Body of pancreas (tissue), 4 donors: ENCODE data around the gene MTSS2. TPM values are rescaled to one million over a fixed set of nuclear protein-coding genes. Genes with fewer than 3 reads are reported as not detected.
A peak's percentile ranks its signal among the peaks of the same experiment; 100 is the strongest.

Experiments used
- ATAC-seq: fragments of 150-250 bp; one replicate; pipeline ENCODE4 v1.9.1; 2016
- DNase-seq, 4 donors: peaks; one replicate each; pipeline ENCODE4 v3.0.0-alpha.2; 2019
- H3K27ac ChIP-seq, 4 donors: fragments of 200-600 bp; sonication (generic); 1 replicate in 3 of 4; 2 replicates in 1 of 4; pipeline versions ENCODE4 v1.5.1 to v1.6.1; 2016 to 2019; ENCODE audit warnings: mild to moderate bottlenecking in 1 of 4, mixed read lengths in 1 of 4, moderate library complexity in 1 of 4
- H3K27me3 ChIP-seq, 2 donors: fragments of 200-600 bp; sonication (generic); one replicate each; pipeline ENCODE4 v1.6.0; 2016; ENCODE audit warnings: mild to moderate bottlenecking in 1 of 2
- H3K36me3 ChIP-seq, 2 donors: fragments of 200-600 bp; sonication (generic); replicated peaks in 1 of 2; 2 replicates each; pipeline ENCODE4 v1.5.1; 2016; ENCODE audit warnings: low read depth in 2 of 2; ENCODE audit not compliant: insufficient read depth in 1 of 2
- H3K4me1 ChIP-seq: fragments of 200-600 bp; sonication (generic); one replicate; pipeline ENCODE4 v1.6.0; 2016
- H3K4me3 ChIP-seq, 2 donors: fragments of 200-600 bp; sonication (generic); 1 replicate in 1 of 2; 2 replicates in 1 of 2; pipeline ENCODE4 v1.5.1; 2016 to 2019
- H3K9me3 ChIP-seq, 3 donors: fragments of 200-600 bp; sonication (generic); 1 replicate in 2 of 3; 2 replicates in 1 of 3; pipeline ENCODE4 v1.5.1; 2016
- CTCF ChIP-seq, 7 experiments: fragments of 450-650 bp in 4 of 7; fragments of 200-600 bp in 3 of 7; sonication (generic) in 3 of 7; IDR thresholded peaks; one replicate each; pipeline ENCODE4 v1.5.1; 2016 to 2019; ENCODE audit warnings: antibody characterized with exemption in 7 of 7
- POLR2A ChIP-seq, 3 donors: fragments of 450-650 bp; IDR thresholded peaks; one replicate each; pipeline ENCODE4 v1.6.1; 2016; ENCODE audit warnings: antibody characterized with exemption in 3 of 3, mild to moderate bottlenecking in 2 of 3
- WGBS, 2 donors: methylation state at CpG; one replicate each; pipeline ENCODE4 v1.1.5; 2017; 5-methylcytosine and 5-hydroxymethylcytosine counted together
- intact Hi-C: fragments of 100-400 bp; cut with DNase I; formaldehyde crosslinking; loops from one replicate; pipeline ENCODE4 v1.15.1; 2023
- total RNA-seq, 2 donors: library from RNA; depleted of rRNA; stranded (reverse); fragments of >200 nt; gene quantifications; one replicate each; pipeline ENCODE4 v1.1.0, GENCODE V29; 2016

The MTSS2 gene
- total RNA-seq, 2 donors from 2014 or later = 8.8 to 23.4 TPM

GRCh38 chr16:70662991-70663523, 22.8 kb downstream of the MTSS2 start:
- Histone ChIP-seq H3K27me3 (no peaks in the 10 kb centered on the region), H3K4me1 (no peaks in the 10 kb centered on the region), H3K4me3 (no peak overlapping the region), H3K9me3 (no peaks in the 10 kb centered on the region), H3K27ac (no peak overlapping the region), H3K36me3 (peaks cover 0 to 10% of the 10 kb centered on the region in 2 donors)
- ATAC-seq (peak; percentile 15), DNase-seq (no peak)
- intact Hi-C loops = no loop called here
- TF ChIP-seq POLR2A (IDR thresholded peaks at IDR 0.05) = no peak
- no peak for TF ChIP-seq CTCF (IDR thresholded peaks at IDR 0.05)
- 89 to 92% methylated on average over 5 to 8 of the region's 13 CpGs for WGBS, 2 donors

- TF ChIP-seq POLR2A (IDR thresholded peaks at IDR 0.05) = no peak
- no peak for TF ChIP-seq CTCF (IDR thresholded peaks at IDR 0.05)
- DNase-seq = no peak
- no peaks in the 10 kb centered on the region for H3K27me3 ChIP-seq
- H3K4me3 ChIP-seq = no peak overlapping the region
- no peak overlapping the region for H3K27ac ChIP-seq
- intact Hi-C loops = no loop called here
- 83 to 84% methylated on average over 10 to 18 of the region's 21 CpGs for WGBS, 2 donors
- ATAC-seq = no peak
- no peaks in the 10 kb centered on the region for H3K4me1 ChIP-seq
- no peaks in the 10 kb centered on the region for H3K9me3 ChIP-seq
- peaks cover 0 to 10% of the 10 kb centered on the region in 2 donors for H3K36me3 ChIP-seq
These were observed 23.8 kb downstream of the MTSS2 start for GRCh38 chr16:70661918-70662641.

GRCh38 chr16:70661534-70661917, 24.3 kb downstream of the MTSS2 start:
- Histone ChIP-seq H3K4me3 (no peak overlapping the region), H3K27me3 (no peaks in the 10 kb centered on the region), H3K4me1 (no peaks in the 10 kb centered on the region), H3K9me3 (no peaks in the 10 kb centered on the region), H3K27ac (no peak overlapping the region), H3K36me3 (peaks cover 0 to 10% of the 10 kb centered on the region in 2 donors)
- 70 to 76% methylated on average over 15 to 17 of the region's 17 CpGs for WGBS, 2 donors
- no peak for DNase-seq
- no peak for TF ChIP-seq CTCF (IDR thresholded peaks at IDR 0.05)
- intact Hi-C loops = no loop called here
- ATAC-seq = no peak

GRCh38 chr16:70660672-70661350, 25.0 kb downstream of the MTSS2 start:
- 48 to 58% methylated on average over 7 of the region's 7 CpGs for WGBS, 2 donors
- H3K27me3 ChIP-seq = no peaks in the 10 kb centered on the region
- no peaks in the 10 kb centered on the region for H3K9me3 ChIP-seq
- TF ChIP-seq CTCF (IDR thresholded peaks at IDR 0.05) = no peak
- no peak for TF ChIP-seq POLR2A (IDR thresholded peaks at IDR 0.05)
- no peaks in the 10 kb centered on the region for H3K4me1 ChIP-seq
- peaks cover 0 to 7% of the 10 kb centered on the region in 2 donors for H3K36me3 ChIP-seq
- intact Hi-C loops = no loop called here
- ATAC-seq (no peak), DNase-seq (no peak)
- H3K27ac ChIP-seq = no peak overlapping the region
- no peak overlapping the region for H3K4me3 ChIP-seq
